BJ (cell line): ENCODE results near the gene RBMS3. TPM values are rescaled to one million over a fixed set of nuclear protein-coding genes. Genes with fewer than 3 reads are reported as not detected.

Experiments used
- CTCF ChIA-PET: fragments of 350-600 bp; formaldehyde crosslinking; extraction: SDS; loops from one replicate; lab custom pipeline; 2021; ENCODE audit warnings: antibody characterized with exemption, inconsistent platforms; lab: Yijun Ruan, JAX
- POLR2A ChIA-PET: fragments of 300-600 bp; sonication (Branson Sonifier 250); formaldehyde crosslinking; extraction: SDS; loops from one replicate; lab custom pipeline; 2021; ENCODE audit warnings: antibody characterized with exemption; lab: Charles Lee
- DNase-seq: peaks from one replicate; pipeline ENCODE4 v3.0.0-alpha.2; 2011; ENCODE audit warnings: low read depth
- H3K27me3 ChIP-seq: 2 replicates; pipeline ENCODE4 v1.6.0; 2011; ENCODE audit warnings: low read length; ENCODE audit not compliant: control insufficient read depth, insufficient read depth
- H3K36me3 ChIP-seq: 2 replicates; pipeline ENCODE4 v1.5.1; 2011; ENCODE audit warnings: low read length; ENCODE audit not compliant: control insufficient read depth, insufficient read depth
- H3K4me3 ChIP-seq: 2 replicates; pipeline ENCODE4 v1.5.1; 2011; ENCODE audit warnings: low read depth, mild to moderate bottlenecking, control low read depth, low read length
- polyA plus RNA-seq: library from polyadenylated mRNA; depleted of rRNA; stranded (reverse); fragments of >200 nt; gene quantifications from 2 replicates; pipeline ENCODE4 v1.2.3, GENCODE V29; 2011
- TF ChIP-seq, protein P1 (sequence below): IDR thresholded peaks from 2 replicates; pipeline ENCODE4 v1.5.1; 2011; ENCODE audit warnings: low read depth, mild to moderate bottlenecking, control low read depth, inconsistent platforms, low read length, moderate library complexity; ENCODE audit not compliant: insufficient read depth

Gene RBMS3
- polyA plus RNA-seq, 1 experiment = 14.5 TPM

DNA sequence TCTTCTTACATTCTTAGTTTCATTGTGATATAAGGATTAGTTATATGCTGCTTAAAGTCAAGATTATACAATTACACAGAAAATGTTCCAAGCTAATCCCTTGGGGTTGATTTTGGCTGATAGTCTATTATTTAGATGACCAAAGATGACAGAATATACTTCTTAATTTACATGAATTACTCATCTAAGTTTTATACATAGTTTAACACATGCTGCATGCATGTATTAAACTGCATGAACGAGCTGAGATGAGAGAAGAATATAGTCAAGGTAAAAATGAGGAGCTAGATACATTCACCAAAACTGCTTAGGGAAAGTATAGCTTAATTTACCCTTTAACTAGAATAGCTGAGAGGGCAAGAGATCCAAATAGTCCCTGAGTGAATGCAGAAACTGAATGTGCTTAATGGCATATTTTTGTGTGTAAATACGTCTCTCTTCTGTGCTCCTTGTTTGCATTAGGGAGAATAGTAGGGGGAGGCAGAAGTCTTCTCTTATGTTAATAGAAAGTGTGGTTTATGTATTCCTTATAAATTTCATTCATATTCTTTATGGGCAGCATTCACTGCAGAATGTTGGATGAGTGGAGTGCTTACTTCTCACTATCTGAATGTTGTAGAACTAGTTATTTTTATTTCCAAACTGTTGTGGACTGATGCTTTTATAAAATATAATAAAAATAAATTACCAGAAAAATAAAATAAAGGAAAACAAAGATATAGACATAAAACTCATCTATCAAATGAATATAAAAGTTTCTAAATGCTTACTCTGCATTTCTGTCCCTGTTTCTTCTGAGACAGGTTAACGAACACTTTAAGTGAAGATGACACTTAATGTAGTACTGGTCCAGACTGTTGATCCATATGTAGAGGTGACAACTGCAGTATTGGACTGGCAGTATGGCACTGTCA lies 327.8 kb downstream of the RBMS3 start:
- TF ChIP-seq, protein P1, sequence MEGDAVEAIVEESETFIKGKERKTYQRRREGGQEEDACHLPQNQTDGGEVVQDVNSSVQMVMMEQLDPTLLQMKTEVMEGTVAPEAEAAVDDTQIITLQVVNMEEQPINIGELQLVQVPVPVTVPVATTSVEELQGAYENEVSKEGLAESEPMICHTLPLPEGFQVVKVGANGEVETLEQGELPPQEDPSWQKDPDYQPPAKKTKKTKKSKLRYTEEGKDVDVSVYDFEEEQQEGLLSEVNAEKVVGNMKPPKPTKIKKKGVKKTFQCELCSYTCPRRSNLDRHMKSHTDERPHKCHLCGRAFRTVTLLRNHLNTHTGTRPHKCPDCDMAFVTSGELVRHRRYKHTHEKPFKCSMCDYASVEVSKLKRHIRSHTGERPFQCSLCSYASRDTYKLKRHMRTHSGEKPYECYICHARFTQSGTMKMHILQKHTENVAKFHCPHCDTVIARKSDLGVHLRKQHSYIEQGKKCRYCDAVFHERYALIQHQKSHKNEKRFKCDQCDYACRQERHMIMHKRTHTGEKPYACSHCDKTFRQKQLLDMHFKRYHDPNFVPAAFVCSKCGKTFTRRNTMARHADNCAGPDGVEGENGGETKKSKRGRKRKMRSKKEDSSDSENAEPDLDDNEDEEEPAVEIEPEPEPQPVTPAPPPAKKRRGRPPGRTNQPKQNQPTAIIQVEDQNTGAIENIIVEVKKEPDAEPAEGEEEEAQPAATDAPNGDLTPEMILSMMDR = no peak
- Histone ChIP-seq H3K27me3 (no peaks in the 10 kb centered on the region), H3K36me3 (no peaks in the 10 kb centered on the region), H3K4me3 (no peak overlapping the region)
- ChIA-PET POLR2A (no interaction called here), CTCF (interaction anchor here (0.6 kb wide), 1 partner anchor 41 kb away, joined by 3 read pairs; no protein-coding TSS in a partner anchor)
- no peak for DNase-seq

DNA sequence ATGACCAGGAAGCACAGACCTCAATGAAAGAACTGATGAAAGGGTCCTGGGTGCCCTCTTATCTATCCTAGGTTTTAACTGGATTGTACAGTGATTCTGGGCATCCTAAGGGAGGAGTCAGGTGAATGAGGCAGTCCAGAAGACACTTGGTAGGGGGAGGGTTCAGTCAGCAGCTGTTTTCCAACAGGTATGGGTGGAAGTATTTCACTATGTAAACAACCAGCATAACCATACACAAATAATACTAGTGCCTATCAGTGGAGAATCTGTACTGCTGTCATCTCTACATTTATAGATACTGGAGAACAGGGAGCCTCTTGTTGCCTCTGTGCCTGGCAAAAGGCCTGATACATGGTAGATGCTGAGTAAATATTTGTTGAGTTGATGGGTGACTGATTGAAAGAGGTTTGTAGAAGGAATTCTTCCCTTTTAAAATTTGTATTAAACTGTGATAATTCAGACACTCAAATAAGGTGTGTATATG lies 328.5 kb downstream of the RBMS3 start:
- CTCF ChIA-PET = no interaction called here
- DNase-seq = no peak
- POLR2A ChIA-PET = no interaction called here
- Histone ChIP-seq H3K4me3 (no peak overlapping the region), H3K36me3 (no peaks in the 10 kb centered on the region), H3K27me3 (no peaks in the 10 kb centered on the region)
- TF ChIP-seq, protein P1 = no peak

DNA sequence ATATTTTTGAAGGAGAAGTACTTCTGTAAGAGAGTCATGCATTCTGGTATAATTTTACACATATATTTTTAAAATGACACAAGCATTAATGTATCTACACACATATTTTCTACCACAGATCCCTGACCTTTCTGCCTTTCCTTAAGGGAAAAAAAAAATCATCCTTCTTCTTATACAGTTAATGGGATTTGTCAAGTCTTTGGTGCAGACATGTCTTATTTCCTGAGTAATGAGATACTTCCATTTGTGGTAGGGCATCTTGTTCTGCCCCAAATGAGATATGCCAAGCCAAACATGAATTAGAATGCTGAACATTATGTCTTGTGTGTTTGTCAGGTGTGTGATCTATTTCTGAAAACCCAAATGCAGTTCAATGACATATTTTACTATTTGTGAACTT lies 329.9 kb downstream of the RBMS3 start:
- no peak for DNase-seq
- Histone ChIP-seq H3K36me3 (no peaks in the 10 kb centered on the region), H3K4me3 (no peak overlapping the region), H3K27me3 (no peaks in the 10 kb centered on the region)
- CTCF ChIA-PET = no interaction called here
- POLR2A ChIA-PET = no interaction called here
- TF ChIP-seq, protein P1 = no peak

DNA sequence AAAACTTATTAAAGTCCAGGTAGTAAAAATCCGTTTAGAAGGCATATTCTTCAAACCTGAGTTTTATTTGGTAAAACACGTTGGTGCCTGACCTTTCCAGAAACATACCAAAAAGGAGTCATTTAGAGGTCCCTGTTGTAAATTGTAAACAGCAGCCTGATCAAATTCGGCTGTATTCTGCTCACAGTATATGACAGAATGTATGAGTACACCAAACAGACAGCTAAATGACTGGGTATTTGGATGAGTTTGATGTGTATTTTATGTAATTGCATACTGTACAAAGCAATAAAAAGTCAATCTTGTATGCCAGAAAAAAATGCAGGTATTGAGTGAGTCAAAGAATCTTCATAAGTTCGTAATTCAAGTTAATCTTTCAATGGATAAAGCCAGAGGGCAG lies 330.4 kb downstream of the RBMS3 start:
- Histone ChIP-seq H3K36me3 (no peaks in the 10 kb centered on the region), H3K4me3 (no peak overlapping the region), H3K27me3 (no peaks in the 10 kb centered on the region)
- TF ChIP-seq, protein P1 = no peak
- ChIA-PET CTCF (no interaction called here), POLR2A (no interaction called here)
- DNase-seq = no peak

DNA sequence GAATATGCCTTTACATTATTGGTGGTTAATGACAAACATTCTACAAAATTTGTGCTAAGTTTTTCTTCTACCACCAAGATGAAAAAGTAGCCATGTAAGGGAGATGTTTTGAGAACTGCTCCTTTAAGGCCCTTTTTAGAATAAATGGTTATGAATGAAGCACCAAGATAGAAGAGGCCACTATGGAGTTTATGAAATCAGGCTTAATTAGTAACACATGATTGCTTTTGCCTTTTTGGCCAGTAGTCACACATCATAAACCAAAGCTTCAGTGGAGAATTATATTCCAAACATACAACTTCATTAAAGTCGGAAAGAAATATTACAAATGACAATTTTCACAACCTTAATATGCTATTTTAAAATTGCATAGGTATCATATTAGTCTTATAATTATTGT lies 331.7 kb downstream of the RBMS3 start:
- DNase-seq = no peak
- Histone ChIP-seq H3K36me3 (no peaks in the 10 kb centered on the region), H3K27me3 (no peaks in the 10 kb centered on the region), H3K4me3 (no peak overlapping the region)
- ChIA-PET CTCF (interaction anchor here (0.6 kb wide), 1 partner anchor 367 kb away, joined by 3 read pairs; no protein-coding TSS in a partner anchor), POLR2A (no interaction called here)
- TF ChIP-seq, protein P1 = no peak
